ENCODE measurements around the gene ALOX12.
"Not testable (repeated sequence)": the region's sequence is repeated elsewhere in the genome, so short reads cannot be mapped to it uniquely, and the experiment has no call there.

Gene ALOX12

DNA sequence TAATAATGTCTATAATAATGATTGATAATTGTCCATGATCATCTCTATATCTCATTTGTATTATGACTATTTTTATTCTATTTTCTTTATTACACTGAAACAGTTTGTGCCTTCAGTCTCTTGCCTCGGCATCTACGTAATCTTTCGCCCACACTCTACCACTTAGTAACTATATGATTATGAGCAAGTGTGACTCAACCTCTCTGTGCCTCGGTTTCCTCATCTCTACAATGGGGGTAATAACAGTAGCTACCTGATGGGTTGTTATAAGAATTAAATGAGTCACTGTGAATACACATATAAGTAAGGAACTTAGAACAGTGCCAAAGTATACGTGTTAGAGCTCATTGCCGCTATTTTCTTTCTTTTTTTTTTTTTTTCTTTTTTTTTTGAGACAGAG, 51.7 kb downstream of the ALOX12 start:
- no peak for DNase-seq

GRCh38 chr17:7048968-7049367, 53.1 kb downstream of the ALOX12 start:
- no peak for DNase-seq

GRCh38 chr17:7050583-7050982, 54.7 kb downstream of the ALOX12 start:
- not testable (repeated sequence) for DNase-seq

DNA sequence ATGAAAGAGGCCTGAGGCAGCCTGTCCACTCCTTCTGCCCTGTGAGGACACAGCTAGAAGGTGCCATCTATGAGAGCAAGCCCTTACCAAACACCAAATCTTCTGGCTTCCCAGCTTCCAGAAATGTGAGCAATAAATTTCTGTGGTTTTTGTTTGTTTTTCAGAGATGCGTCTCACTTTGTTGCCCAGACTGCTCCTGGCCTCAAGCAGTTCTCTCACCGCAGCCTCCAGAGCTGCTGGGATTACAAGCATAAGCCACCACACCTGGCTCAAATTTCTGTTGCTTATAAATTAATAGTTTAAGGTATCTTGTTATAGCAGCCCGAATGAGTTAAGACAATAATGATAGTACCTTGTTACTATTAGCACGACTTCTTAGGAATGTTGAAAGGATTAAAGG, 60.5 kb downstream of the ALOX12 start:
- no peak for DNase-seq

- no peak for DNase-seq
Measured at GRCh38 chr17:7058831-7059447, 63.1 kb downstream of the ALOX12 start.

Measured in activated naive CD4-positive, alpha-beta T cell treated with anti-CD3 and anti-CD28 coated beads, Interleukin-2, amount 50 U/mL, for 16 hours (primary cell).